H9 (cell line): ENCODE measurements around the gene MUC4. TPM values are rescaled to one million over a fixed set of nuclear protein-coding genes. Genes with fewer than 3 reads are reported as not detected.

Source experiments
- DNase-seq: peaks from one replicate; pipeline ENCODE4 v3.0.0-alpha.2; 2017
- H2AFZ ChIP-seq: one replicate; pipeline ENCODE4 v1.6.1; 2013; ENCODE audit warnings: mild to moderate bottlenecking, low read length, control low read depth, moderate library complexity
- H2AK5ac ChIP-seq: 2 replicates; pipeline ENCODE4 v1.6.1; 2013; ENCODE audit warnings: low read length, control low read depth, mixed read lengths; ENCODE audit not compliant: insufficient read length
- H2BK120ac ChIP-seq: one replicate; pipeline ENCODE4 v1.6.1; 2013; ENCODE audit warnings: low read depth, mild to moderate bottlenecking, low read length, control low read depth, inconsistent platforms; ENCODE audit not compliant: poor library complexity, severe bottlenecking
- H2BK12ac ChIP-seq: 2 replicates; pipeline ENCODE4 v1.6.1; 2013; ENCODE audit warnings: low read length, control low read depth, mixed read lengths, low read depth; ENCODE audit not compliant: insufficient read length
- H2BK15ac ChIP-seq: 2 replicates; pipeline ENCODE4 v1.6.1; 2013; ENCODE audit warnings: low read depth, low read length, control low read depth
- H2BK20ac ChIP-seq: one replicate; pipeline ENCODE4 v1.6.1; 2013; ENCODE audit warnings: low read depth, mild to moderate bottlenecking, low read length, control low read depth, inconsistent platforms; ENCODE audit not compliant: poor library complexity, severe bottlenecking
- H2BK5ac ChIP-seq: 2 replicates; pipeline ENCODE4 v1.6.1; 2013; ENCODE audit warnings: low read length, control low read depth, mixed read lengths; ENCODE audit not compliant: insufficient read length
- H3K14ac ChIP-seq: 2 replicates; pipeline ENCODE4 v1.6.1; 2013; ENCODE audit warnings: low read length, control low read depth; ENCODE audit not compliant: insufficient read depth
- H3K18ac ChIP-seq: 2 replicates; pipeline ENCODE4 v1.6.1; 2013; ENCODE audit warnings: low read depth, mild to moderate bottlenecking, mixed read lengths, low read length, control low read depth; ENCODE audit not compliant: insufficient read length
- H3K23ac ChIP-seq: 2 replicates; pipeline ENCODE4 v1.6.1; 2013; ENCODE audit warnings: low read length, control low read depth, mixed read lengths, low read depth; ENCODE audit not compliant: insufficient read length
- H3K23me2 ChIP-seq: 2 replicates; pipeline ENCODE4 v1.6.1; 2013; ENCODE audit warnings: low read depth, mild to moderate bottlenecking, mixed read lengths, low read length, control low read depth; ENCODE audit not compliant: insufficient read length, poor library complexity, severe bottlenecking
- H3K27ac ChIP-seq: 2 replicates; pipeline ENCODE4 v1.5.1; 2013; ENCODE audit warnings: low read length, control low read depth, mixed read lengths, low read depth; ENCODE audit not compliant: insufficient read length
- H3K27me3 ChIP-seq: 2 replicates; pipeline ENCODE4 v1.6.1; 2013; ENCODE audit warnings: low read length, control low read depth, inconsistent platforms; ENCODE audit not compliant: insufficient read depth
- H3K4ac ChIP-seq: 2 replicates; pipeline ENCODE4 v1.6.1; 2013; ENCODE audit warnings: low read depth, mild to moderate bottlenecking, control low read depth, inconsistent platforms, low read length, moderate library complexity
- H3K4me1 ChIP-seq: 2 replicates; pipeline ENCODE4 v1.6.1; 2013; ENCODE audit warnings: low read length, control low read depth, inconsistent platforms; ENCODE audit not compliant: insufficient read depth
- H3K4me2 ChIP-seq: 2 replicates; pipeline ENCODE4 v1.6.1; 2013; ENCODE audit warnings: low read length, control low read depth, mixed read lengths; ENCODE audit not compliant: insufficient read length, insufficient read depth
- H3K56ac ChIP-seq: 2 replicates; pipeline ENCODE4 v1.6.1; 2013; ENCODE audit warnings: low read depth, mild to moderate bottlenecking, mixed read lengths, low read length, control low read depth; ENCODE audit not compliant: insufficient read length
- H3K79me1 ChIP-seq: 2 replicates; pipeline ENCODE4 v1.6.1; 2013; ENCODE audit warnings: low read depth, mild to moderate bottlenecking, moderate library complexity, low read length, control low read depth, inconsistent platforms; ENCODE audit not compliant: insufficient read depth, poor library complexity, severe bottlenecking
- H3K79me2 ChIP-seq: 2 replicates; pipeline ENCODE4 v1.6.1; 2013; ENCODE audit warnings: low read length, control low read depth, inconsistent platforms; ENCODE audit not compliant: insufficient read depth
- H3K9ac ChIP-seq: 2 replicates; pipeline ENCODE4 v1.6.1; 2013; ENCODE audit warnings: low read length, control low read depth, mixed read lengths; ENCODE audit not compliant: insufficient read length; ENCODE audit errors: extremely low read depth
- H3K9me3 ChIP-seq: one replicate; pipeline ENCODE4 v1.6.1; 2013; ENCODE audit warnings: low read depth, low read length, inconsistent platforms; ENCODE audit not compliant: control insufficient read depth
- H3T11ph ChIP-seq: one replicate; pipeline ENCODE4 v1.6.1; 2013; ENCODE audit warnings: mild to moderate bottlenecking, low read length, control low read depth, inconsistent platforms
- H4K20me1 ChIP-seq: one replicate; pipeline ENCODE4 v1.6.1; 2013; ENCODE audit not compliant: control insufficient read depth, insufficient read length, insufficient read depth
- H4K5ac ChIP-seq: 2 replicates; pipeline ENCODE4 v1.6.1; 2013; ENCODE audit warnings: low read depth, mild to moderate bottlenecking, mixed read lengths, low read length, control low read depth; ENCODE audit not compliant: insufficient read length
- H4K8ac ChIP-seq: replicated peaks from 2 replicates; pipeline ENCODE4 v1.6.1; 2013; ENCODE audit warnings: low read length, control low read depth, mixed read lengths, low read depth; ENCODE audit not compliant: insufficient read length
- H4K91ac ChIP-seq: 2 replicates; pipeline ENCODE4 v1.6.1; 2013; ENCODE audit warnings: low read depth, mild to moderate bottlenecking, moderate library complexity, mixed read lengths, low read length, control low read depth; ENCODE audit not compliant: insufficient read length
- H3K27ac Mint-ChIP-seq, 3 experiments: 2 replicates in 2 of 3; 3 replicates in 1 of 3; pipeline ENCODE4 v1.8.0; 2020 to 2021; ENCODE audit warnings: mixed read lengths in 3 of 3, mild to moderate bottlenecking in 1 of 3, moderate library complexity in 1 of 3
- H3K27me3 Mint-ChIP-seq: 2 replicates; pipeline ENCODE4 v1.8.0; 2021; ENCODE audit warnings: low read depth, mild to moderate bottlenecking, moderate library complexity, mixed read lengths
- H3K36me3 Mint-ChIP-seq, 3 experiments: 2 replicates in 2 of 3; 3 replicates in 1 of 3; pipeline ENCODE4 v1.8.0; 2020 to 2021; ENCODE audit warnings: low read depth in 3 of 3, mixed read lengths in 3 of 3; ENCODE audit not compliant: insufficient read depth in 1 of 3
- H3K4me1 Mint-ChIP-seq, 2 experiments: 2 replicates each; pipeline ENCODE4 v1.8.0; 2020; ENCODE audit warnings: mixed read lengths in 2 of 2
- H3K4me3 Mint-ChIP-seq, 2 experiments: 2 replicates in 1 of 2; 3 replicates in 1 of 2; pipeline ENCODE4 v1.8.0; 2020 to 2021; ENCODE audit warnings: mild to moderate bottlenecking in 2 of 2, mixed read lengths in 2 of 2, moderate library complexity in 1 of 2
- H3K9me3 Mint-ChIP-seq, 2 experiments: 2 replicates in 1 of 2; 3 replicates in 1 of 2; pipeline ENCODE4 v1.8.0; 2020; ENCODE audit warnings: mild to moderate bottlenecking in 2 of 2, mixed read lengths in 2 of 2, moderate library complexity in 1 of 2
- CTCF ChIP-seq: fragments of 200-600 bp; sonication (generic); conservative IDR thresholded peaks from 3 replicates; pipeline ENCODE4 v1.8.0; 2021; ENCODE audit warnings: antibody characterized with exemption, mild to moderate bottlenecking
- WGBS: extraction: QIAGEN DNeasy Blood & Tissue Kit; methylation state at CpG from one replicate; pipeline ENCODE4 v1.1.7; 2013; ENCODE audit warnings: missing lambda C conversion rate, low lambda C conversion rate, mixed read lengths; ENCODE audit not compliant: insufficient read length; ENCODE audit errors: extremely low coverage; 5-methylcytosine and 5-hydroxymethylcytosine counted together
- total RNA-seq: library from RNA; stranded (reverse); gene quantifications from 2 replicates; pipeline ENCODE4 v1.2.1, GENCODE V29; 2021

Gene MUC4
- total RNA-seq, 1 experiment from 2014 or later, result 1.2 TPM

DNA sequence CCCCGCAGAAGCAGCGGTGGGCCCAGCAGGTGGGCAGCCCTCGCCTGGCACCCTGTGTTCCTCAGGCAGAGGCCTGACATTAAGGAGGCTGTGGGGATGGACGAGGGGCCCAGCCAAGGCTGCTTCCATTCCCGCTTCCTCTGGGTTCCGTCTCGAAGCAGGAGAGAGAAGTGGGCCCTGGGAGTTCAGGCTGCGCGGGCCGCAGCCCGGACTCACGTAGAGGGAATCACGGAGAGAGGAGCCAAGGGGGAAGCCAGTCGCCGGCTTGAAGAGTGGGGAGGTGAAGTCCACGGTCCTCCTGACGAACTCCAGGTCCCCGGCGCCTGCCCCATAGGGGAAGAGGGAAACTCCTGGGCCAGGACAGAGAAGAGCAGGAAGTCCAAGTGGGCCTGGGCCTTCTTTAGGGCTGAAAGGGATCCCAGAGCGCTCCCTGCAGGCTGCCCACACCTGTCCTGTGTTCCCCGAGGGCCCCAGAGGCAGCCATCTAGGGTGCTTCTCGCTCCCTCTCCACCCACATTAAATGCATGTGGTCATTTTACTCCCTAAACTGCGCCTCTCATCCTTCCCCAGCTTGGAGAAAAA is 37.7 kb downstream of the MUC4 start:
- Histone ChIP-seq H3K4me2 (no peak overlapping the region), H3K9me3 (no peaks in the 10 kb centered on the region), H3K4ac (no peak overlapping the region), H3K4me1 (no peaks in the 10 kb centered on the region), H3T11ph (no peak overlapping the region), H4K91ac (no peak overlapping the region), H2BK12ac (no peak overlapping the region), H2AK5ac (no peak overlapping the region), H2BK20ac (no peak overlapping the region), H2BK5ac (no peak overlapping the region), H2BK15ac (no peak overlapping the region), H3K23ac (no peak overlapping the region), H4K20me1 (no peaks in the 10 kb centered on the region), H4K5ac (no peak overlapping the region), H4K8ac (no peak overlapping the region), H3K79me1 (no peaks in the 10 kb centered on the region), H3K27ac (no peak overlapping the region), H3K18ac (no peak overlapping the region), H2AFZ (no peak overlapping the region), H3K9ac (no peak overlapping the region), H3K56ac (no peak overlapping the region), H3K14ac (no peak overlapping the region), H3K79me2 (no peaks in the 10 kb centered on the region), H3K23me2 (no peaks in the 10 kb centered on the region), H2BK120ac (no peak overlapping the region), H3K27me3 (no peaks in the 10 kb centered on the region)
- Mint-ChIP-seq H3K36me3 (peaks cover 0 to 17% (median 6%) of the 10 kb centered on the region in 3 experiments; a peak in 4 of 7 replicates), H3K27me3 (peaks cover 2% of the 10 kb centered on the region; the same call in 1 of the 2 replicates), H3K9me3 (peaks cover 0 to 15% of the 10 kb centered on the region in 2 experiments; a peak in 2 of 5 replicates), H3K27ac (no peak overlapping the region), H3K4me3 (no peak overlapping the region), H3K4me1 (no peaks in the 10 kb centered on the region; a peak in 1 of 4 replicates)
- no CpG with 5 or more reads among the region's 23 CpGs for WGBS
- TF ChIP-seq CTCF, result no peak
- no peak for DNase-seq
